ENCODE results near the gene FHOD3.

DNA sequence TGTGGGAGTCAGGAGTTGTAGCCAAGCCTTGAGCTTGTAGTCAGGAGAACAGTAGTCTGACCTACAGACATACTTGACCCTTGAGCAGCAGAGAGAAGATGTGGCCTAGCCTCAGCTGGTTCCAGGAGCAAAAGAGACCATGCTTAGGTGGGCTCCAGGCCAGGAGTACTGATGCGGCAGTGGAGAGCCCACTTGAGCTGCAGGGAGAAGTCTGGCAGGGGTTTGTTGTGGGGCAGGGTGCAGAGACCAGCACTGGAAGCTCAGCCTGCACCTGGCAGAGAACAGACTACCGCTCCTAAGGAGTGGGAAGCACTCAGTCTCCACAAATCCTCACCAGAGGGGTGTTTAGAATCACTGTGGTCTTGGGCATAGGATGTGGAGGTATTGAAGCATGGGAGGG, 333.4 kb downstream of the FHOD3 start:
- TF ChIP-seq, protein P1, sequence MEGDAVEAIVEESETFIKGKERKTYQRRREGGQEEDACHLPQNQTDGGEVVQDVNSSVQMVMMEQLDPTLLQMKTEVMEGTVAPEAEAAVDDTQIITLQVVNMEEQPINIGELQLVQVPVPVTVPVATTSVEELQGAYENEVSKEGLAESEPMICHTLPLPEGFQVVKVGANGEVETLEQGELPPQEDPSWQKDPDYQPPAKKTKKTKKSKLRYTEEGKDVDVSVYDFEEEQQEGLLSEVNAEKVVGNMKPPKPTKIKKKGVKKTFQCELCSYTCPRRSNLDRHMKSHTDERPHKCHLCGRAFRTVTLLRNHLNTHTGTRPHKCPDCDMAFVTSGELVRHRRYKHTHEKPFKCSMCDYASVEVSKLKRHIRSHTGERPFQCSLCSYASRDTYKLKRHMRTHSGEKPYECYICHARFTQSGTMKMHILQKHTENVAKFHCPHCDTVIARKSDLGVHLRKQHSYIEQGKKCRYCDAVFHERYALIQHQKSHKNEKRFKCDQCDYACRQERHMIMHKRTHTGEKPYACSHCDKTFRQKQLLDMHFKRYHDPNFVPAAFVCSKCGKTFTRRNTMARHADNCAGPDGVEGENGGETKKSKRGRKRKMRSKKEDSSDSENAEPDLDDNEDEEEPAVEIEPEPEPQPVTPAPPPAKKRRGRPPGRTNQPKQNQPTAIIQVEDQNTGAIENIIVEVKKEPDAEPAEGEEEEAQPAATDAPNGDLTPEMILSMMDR (IDR thresholded peaks at IDR 0.05; ENCODE audit: insufficient read depth, low read length), result no peak
- no peak for TF ChIP-seq POLR2AphosphoS5 (IDR thresholded peaks at IDR 0.05; ENCODE audit: low read depth)
- no peak for TF ChIP-seq GABPA (IDR thresholded peaks at IDR 0.05; ENCODE audit: low read depth)
- TF ChIP-seq, protein P2, sequence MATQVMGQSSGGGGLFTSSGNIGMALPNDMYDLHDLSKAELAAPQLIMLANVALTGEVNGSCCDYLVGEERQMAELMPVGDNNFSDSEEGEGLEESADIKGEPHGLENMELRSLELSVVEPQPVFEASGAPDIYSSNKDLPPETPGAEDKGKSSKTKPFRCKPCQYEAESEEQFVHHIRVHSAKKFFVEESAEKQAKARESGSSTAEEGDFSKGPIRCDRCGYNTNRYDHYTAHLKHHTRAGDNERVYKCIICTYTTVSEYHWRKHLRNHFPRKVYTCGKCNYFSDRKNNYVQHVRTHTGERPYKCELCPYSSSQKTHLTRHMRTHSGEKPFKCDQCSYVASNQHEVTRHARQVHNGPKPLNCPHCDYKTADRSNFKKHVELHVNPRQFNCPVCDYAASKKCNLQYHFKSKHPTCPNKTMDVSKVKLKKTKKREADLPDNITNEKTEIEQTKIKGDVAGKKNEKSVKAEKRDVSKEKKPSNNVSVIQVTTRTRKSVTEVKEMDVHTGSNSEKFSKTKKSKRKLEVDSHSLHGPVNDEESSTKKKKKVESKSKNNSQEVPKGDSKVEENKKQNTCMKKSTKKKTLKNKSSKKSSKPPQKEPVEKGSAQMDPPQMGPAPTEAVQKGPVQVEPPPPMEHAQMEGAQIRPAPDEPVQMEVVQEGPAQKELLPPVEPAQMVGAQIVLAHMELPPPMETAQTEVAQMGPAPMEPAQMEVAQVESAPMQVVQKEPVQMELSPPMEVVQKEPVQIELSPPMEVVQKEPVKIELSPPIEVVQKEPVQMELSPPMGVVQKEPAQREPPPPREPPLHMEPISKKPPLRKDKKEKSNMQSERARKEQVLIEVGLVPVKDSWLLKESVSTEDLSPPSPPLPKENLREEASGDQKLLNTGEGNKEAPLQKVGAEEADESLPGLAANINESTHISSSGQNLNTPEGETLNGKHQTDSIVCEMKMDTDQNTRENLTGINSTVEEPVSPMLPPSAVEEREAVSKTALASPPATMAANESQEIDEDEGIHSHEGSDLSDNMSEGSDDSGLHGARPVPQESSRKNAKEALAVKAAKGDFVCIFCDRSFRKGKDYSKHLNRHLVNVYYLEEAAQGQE (IDR thresholded peaks at IDR 0.05; ENCODE audit: insufficient replicate concordance, low read depth), result no peak
- no peak for TF ChIP-seq SPI1 (IDR thresholded peaks at IDR 0.05; ENCODE audit: borderline replicate concordance, low read depth)
